D341Med (cell line): ENCODE results near the gene DGKG.

Source experiments
- DNase-seq: peaks from one replicate; pipeline ENCODE4 v3.0.0; 2012; ENCODE audit warnings: low spot score

Gene DGKG

GRCh38 chr3:186239321-186239720 is 122.7 kb downstream of the DGKG start:
- DNase-seq: no peak

- DNase-seq: no peak
Measured at GRCh38 chr3:186237915-186238314, 124.1 kb downstream of the DGKG start.

DNA sequence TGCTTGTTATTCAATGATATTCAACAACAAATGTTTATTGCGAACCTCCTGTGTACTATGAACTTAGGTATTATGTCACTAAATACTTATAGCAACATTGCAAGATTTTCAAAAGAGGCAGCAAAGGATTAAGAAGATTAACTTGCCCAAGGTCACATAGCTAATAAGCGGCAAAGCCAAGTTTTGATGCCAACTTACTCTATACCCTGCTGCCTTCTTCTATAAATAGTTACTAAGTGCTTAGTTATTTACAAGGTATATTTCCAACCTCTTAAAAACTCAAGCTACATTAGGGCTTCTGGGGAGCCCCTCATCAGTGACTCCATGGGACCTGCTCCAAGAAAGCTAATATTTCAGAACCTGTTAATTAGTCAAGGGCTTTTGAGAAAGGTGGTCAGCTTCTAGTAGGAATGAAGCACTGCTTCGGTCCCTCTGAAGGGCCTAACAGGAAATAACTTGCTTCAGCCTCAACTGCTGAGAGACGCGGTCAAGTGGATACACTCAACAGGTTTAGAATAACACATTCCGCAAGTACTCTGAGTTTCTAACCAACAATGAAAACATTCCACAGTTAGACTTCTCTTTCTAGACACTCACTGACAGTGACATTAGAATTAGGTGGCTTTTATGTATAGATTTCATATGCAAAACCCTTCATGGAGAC is 125.5 kb downstream of the DGKG start:
- no peak for DNase-seq

GRCh38 chr3:186235554-186235953 is 126.5 kb downstream of the DGKG start:
- no peak for DNase-seq

GRCh38 chr3:186234152-186234551 is 127.9 kb downstream of the DGKG start:
- no peak for DNase-seq

- no peak for DNase-seq
Measured at GRCh38 chr3:186226482-186226881, 135.6 kb downstream of the DGKG start.

DNA sequence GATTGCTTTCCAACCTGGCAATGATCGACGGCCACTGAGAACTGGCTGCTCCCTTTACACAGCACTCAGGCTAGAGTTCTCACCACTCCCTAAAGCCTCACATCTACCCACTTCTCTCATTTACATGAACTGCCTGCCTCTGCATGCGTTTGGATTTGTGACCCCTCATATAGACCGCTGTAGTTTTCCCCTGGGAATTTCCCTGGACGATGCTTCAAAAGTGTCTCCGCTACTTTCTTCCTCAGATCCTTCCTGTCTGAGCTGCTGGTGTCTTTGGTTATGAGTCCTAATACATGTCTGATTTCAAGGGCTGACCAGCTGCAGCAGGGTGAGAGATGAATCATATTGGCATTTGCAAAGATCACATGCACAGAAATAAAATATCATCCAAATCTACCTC is 136.4 kb downstream of the DGKG start:
- DNase-seq: no peak

GRCh38 chr3:186224041-186224610 is 137.9 kb downstream of the DGKG start:
- DNase-seq: no peak

DNA sequence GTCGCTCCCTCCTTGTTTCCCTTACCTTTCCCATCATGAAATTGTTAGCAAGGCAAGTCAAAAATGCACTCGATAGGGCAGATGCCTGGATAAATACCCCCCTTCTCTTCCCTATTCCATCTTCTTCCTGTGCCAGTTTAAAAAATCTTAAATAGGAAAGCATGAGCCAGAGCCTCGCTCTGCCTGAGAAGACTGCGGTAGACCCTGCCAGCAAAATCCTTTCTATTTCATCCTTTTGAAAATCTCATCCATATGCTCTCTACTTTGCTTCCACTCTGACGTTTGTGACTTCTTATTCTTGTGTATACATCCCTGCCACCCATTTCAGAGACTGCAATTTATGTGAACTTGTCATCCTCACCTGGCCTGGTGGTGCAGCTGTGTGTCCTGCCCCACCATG is 138.6 kb downstream of the DGKG start:
- no peak for DNase-seq

DNA sequence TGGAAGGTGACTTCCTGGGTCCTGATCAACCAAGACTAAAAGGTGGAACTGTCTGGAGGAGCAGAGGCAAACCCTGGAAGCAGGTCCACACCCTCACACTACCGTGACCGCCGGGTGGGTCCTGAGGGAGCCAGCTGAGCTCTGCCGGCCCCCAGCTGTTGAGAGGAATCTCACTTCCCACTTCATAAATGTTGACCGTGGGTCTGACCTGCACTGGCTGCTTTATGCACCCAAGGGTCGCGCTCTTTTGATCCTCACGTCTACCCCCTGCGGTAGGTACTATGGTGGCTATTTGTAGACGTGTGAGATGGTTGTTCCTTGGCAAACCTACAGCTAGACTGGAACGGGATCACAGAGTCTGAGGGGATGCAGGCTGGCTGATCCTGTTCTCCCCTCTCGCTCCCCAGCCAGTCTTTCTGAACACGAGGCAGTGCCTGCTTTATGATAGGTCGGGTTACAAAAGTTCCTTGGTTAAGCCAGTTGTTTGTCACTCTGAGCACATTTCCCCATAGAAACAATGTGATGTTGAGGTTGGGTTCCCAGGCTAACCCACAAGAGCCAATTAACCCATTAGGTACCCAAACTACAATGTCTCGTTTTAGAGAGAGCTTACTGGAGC is 140.2 kb downstream of the DGKG start:
- no peak for DNase-seq

- DNase-seq: no peak
Measured at GRCh38 chr3:186220911-186221645, 141.0 kb downstream of the DGKG start.

DNA sequence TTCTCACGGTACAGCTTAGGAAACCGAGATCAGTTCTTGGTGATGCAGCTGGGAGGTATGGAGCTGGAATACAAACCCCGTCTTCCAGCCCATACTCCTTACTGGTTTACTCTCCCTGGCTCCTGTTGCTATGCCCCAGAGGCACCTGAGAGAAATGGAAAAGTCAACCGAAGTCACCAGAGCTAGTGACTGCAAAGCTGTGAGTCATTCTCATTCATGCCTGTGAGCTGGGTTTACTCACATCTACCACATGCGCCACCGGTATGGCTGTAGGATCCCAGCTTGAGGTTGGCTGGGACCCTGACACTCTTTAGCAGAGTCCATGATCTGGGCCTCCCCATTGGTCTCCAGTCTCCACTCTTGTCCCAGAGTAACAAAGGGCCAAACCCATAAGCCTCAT is 141.7 kb downstream of the DGKG start:
- DNase-seq: no peak

GRCh38 chr3:186219211-186219638 is 142.8 kb downstream of the DGKG start:
- DNase-seq: no peak

DNA sequence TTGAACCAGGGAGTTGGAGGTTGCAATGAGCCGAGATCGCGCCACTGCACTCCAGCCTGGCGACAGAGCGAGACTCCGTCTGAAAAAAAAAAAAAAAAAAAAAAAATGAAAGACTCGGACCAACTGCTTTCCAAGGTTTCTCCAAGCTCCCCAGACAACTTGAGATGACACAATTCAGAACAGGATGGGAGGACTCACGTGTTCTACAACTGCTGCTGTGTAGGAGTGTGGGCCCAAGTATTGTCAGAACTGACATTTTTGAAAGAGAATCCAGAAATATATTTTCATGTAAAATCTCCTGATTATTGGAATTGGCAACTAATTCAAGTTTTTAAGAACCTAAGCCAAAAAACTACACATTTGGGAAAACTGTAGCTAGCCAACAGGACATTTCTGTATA is 143.6 kb downstream of the DGKG start:
- no peak for DNase-seq

- no peak for DNase-seq
Measured at GRCh38 chr3:186217820-186218164, 144.2 kb downstream of the DGKG start.

- no peak for DNase-seq
Measured at GRCh38 chr3:186216900-186217819, 144.9 kb downstream of the DGKG start.

DNA sequence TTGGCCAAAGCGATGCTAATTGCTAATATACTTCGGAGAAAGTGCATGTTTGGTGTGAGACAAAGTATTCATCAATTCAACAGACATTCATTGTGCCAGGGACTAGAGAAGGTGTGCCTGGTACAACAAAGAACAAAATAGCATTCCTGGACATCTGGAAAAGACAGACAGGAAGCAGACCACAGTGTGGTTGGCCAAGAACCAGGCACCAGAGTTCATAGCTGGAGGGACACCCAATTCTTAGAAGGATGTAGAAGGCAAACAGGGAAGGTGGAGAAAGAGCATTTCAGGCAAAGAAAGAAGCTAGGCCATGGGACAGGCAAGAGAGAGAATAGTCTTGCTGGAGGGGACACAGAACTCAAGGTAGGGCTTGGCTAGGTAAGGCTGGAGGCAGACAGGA is 147.4 kb downstream of the DGKG start:
- no peak for DNase-seq

GRCh38 chr3:186213946-186214345 is 148.1 kb downstream of the DGKG start:
- no peak for DNase-seq

DNA sequence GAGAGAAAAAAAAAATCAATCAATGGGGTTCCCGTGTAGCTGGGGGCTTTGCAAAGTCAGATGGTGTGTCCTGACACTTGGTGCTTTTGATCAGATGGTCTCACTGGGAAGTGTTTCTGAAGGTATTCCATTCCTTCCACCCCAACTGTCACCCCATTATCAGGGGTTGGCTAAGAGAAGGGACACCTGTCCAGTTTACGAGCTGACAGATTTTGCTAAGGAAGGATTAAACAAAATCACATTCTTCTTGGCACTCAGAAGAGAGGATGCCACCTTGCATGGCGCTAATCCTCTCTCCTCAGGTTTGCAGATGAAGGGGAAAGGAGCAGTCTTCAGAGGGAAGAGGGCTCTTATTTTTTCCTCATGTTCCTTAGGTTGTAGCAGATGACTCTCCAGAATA is 149.4 kb downstream of the DGKG start:
- DNase-seq: no peak

- DNase-seq: no peak
Measured at GRCh38 chr3:186210852-186211500, 151.1 kb downstream of the DGKG start.
